A204.1 (cell line): ENCODE measurements around the gene AKT2.
"Not testable (repeated sequence)": the region's sequence is repeated elsewhere in the genome, so short reads cannot be mapped to it uniquely, and the experiment has no call there.

Experiments
- FAIRE-seq: peaks from 2 replicates; lab custom pipeline; 2012; peaks lifted over from hg19 to GRCh38; lab: Jason Lieb, UNC

Gene AKT2

DNA sequence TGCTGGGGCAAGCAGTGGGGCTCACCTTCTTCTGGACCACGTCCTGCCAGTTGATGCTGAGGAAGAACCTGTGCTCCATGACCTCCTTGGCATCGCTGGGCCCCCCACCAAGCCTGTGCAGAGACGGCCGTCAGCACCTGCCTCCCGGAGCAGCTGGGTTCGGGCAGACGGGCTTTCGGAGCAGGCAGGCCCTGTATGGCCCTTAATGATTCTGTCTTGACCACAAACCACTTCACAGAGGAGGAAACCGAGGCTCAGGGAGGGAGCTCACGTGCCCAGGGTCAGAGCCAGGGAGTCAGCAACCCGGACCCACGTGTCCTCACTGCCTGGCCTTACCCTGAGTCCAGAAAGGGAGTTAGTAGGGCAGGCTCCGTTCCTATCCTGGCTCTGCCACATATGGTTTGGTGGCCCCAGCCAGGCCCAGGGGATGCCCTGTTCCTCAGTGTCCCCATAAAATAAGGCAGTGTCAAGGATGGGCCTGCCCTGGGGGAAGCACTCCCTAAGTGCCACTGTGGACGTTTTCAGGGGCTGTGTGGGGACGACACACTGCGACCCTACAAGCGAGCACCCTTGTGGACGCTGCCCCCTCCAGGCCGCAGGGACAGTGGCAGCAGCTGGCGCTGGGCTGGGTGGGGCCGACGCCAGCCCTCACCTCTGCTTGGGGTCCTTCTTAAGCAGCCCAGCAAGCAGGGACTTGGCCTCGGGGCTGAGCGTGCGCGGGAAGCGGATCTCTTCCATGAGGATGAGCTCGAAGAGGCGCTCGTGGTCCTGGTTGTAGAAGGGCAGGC lies 49.7 kb downstream of the AKT2 start:
- FAIRE-seq = no peak

DNA sequence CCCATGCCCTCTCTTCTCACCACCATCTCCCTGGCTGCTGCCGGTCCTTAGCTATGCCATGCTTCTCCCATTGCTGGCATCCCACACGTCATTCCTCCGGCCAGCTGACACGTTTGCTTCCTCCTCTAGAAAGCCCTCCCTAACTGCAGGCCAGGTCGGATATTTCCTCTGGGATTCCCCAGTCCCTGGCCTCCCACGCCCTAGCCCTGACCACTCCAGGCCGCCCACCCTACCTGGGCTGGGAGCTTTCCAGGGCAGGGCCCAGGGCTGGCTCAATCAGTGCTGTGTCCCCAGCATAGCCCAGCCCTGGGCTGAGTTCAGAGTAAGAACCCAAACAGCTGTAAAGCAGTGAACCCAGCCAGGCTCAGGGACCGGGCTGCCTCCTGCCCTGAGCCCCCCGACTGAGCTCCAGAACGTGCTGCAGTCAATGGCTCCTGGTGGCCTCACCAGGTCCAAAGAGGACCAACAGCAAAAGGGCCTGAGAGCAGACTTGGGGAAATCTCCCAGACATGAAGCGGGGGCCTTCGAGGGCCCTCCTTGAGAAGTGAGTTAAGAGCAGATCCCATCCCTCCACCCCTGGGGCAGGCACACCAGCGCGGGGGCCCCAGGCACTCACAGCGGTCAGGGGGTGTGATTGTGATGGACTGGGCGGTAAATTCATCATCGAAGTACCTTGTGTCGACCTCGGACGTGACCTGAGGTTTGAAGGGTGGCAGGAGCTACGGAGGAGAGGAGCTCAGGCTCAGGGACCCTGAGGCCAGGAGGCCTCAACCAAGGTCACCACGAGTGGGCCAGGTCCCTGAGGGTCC lies 50.5 kb downstream of the AKT2 start:
- FAIRE-seq = no peak

DNA sequence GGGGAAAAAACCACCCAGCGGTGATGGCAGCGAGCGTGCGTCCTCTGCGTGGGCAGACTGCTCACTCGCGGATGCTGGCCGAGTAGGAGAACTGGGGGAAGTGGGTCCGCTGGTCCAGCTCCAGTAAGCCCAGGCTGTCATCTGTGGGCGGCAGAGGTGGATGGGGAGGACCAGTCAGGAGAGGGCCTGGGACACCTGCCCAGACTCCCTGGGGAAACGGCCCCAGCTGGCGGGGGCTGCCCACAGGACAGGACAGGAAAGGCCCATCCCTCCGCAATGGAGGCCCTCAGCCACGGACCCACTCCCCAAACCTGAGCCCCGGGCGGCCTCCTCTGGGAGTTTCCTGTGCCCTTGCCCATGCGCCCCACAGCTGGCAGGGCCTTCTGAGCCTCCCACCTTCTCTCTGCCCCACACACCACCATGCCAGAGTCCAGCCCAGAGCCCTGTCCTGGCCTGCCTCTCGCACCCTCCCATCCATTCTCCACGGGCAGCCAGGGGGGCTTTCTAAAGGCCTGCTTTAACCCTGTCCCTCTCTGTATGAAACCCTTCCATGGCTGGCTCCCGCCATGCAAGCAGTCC lies 51.2 kb downstream of the AKT2 start:
- FAIRE-seq = no peak

DNA sequence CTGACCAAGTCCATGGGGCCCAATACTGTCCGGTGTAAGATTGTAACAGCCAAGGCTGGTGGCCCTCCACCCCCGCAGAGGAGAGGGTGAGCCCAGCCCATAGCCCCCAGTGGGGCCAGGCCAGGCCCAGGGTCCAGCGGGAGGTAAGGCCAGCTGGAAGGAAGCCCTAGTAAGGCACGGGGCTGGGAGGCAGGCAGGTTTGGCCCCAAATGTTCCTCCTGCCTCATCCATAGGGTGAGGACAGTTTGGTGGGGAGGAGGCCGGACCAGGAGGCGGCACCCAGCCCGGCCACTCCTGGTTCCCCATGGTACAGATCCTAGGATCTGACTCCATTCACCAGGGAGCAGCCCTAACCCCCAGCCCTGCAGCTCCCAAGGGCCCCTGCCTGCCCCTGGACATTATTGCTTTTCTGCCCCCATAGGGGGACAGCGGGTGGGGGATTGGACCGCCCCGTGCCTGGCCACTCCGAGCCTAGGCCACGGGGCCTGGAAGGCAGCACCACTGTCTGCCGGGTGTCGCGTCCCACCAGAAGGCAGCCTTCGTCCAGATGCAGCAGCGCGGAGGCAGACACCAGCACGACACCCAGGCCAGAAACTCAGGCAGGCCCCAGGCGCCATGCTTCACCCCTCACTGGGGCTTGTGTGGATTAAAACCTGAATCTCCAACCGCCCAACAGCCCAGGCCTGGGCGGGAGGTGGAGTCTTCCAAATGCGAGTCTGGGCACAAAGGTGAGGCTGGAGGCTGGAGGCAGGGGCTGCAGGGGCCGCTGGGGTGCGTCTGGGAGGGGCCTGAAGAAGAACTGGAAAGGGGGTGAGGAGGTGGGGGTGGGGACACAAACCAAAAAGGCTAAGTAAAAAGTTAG lies 52.0 kb downstream of the AKT2 start:
- FAIRE-seq = no peak

DNA sequence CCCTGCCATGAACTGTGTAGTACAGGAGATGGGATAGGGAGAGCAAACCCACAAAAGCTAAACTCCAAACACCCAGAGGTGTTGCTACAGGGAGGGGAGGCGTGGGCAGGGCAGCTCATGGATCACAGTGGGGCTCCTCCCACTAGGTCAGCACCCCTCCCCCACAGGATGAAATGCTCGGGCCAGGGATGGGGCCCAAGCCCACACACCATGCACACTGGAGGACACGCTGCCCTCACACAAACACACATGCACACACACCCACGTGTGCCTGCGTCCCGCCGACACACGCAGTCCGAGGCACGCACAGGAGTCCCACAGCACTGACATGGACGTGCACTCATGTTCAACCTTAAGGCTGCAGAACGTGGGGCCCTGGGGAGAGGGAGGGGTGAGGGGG lies 52.7 kb downstream of the AKT2 start:
- FAIRE-seq = no peak

DNA sequence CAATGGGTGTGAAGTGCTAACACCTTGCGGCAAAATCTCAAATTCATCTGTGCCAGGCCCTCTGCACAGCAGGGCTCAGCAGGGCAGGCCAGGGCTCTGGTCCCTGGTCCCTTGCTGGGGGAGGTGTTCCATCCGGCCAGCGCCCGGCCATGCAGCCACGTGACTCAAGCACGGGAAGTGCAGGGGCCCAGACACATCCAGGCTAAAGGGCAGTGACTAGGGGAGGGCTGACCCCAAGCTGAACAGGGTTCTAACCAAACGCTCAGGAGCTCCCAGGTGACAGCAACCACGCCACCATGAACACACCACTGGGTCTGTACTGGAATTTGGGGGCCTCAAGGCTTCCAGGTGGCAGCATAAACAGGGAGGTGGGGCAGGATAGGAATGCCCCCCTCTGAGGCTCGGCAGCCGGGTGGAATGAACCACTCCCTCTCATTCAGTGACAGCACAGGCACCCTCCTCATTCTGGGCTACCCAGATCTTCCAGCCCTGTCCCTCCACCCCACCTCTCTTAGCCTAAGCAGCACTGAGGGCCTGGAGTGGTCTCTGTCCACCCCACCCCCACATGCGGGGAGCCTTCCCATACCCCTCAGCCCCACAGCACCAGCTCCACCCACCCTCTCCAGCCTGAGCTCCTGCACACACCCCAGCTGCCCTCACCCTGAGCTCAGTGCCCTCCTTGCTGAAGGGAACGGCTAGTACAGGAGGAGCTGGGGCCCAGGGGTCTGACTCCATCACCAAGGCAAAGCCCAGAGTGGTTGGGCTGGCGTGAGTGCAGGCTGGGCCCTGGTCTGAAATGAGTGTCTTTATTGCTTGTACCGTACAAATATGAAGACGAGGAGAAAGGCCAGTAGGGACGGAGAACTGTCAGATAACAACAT lies 53.4 kb downstream of the AKT2 start:
- FAIRE-seq = no peak

DNA sequence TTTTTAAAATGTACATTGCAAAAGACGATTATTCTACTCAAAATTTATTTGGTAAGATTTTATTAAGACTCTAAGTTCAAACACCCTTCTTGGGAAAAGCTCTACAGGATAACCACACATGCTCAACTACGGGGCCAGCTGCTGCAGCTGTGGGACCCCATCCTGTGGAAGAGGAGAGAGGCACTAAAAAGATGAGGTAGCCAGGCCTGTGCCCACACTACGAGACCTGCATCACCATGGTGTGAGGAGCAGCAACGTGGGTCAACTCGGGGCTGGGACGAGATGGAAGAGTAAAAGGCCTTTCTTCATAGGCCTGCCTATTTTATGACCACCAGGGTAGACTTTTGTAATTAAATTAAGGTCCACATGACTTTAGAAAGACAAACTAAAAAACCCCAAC lies 54.1 kb downstream of the AKT2 start:
- FAIRE-seq = no peak

DNA sequence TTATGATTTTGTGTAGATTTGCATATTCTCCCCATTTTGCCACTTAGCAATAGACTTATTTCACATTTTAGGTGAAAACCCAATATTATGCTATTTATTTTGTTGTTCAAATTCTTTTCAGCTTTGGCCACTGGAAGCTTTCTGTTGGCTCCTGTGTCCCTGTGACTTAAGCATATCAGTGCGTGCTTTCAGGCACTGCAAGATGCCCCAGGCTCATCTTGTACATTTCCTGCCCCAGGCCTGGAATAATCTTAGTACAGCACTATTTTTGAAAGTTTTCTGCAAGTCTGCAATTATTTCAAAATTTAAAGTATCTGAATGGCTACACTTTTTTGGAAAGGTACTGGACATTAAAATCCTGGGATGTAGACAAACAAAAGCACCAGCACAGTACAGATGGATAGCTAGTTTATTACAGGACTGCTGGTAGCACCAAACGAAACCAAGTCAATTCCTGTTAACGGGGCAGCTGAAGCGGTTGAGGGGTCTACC lies 55.2 kb downstream of the AKT2 start:
- no peak for FAIRE-seq

DNA sequence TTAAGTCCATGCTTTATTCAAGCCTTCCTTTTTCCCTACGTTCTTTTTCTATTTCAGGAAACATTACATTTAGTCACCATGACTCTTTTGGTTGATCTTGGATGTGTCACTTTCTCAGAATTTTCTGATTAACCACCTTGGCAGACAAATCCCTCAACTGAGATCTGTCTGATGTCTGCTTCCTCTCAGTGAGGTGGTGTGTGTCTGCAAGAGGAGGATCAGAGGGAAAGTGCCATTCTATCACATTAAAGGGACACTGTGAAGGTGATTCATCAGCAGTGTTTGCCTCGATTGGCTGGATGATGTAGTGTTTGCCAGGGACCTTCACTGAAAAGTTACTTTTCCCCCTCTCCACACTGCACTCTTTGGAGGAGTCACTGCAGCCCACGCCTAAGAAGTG lies 55.7 kb downstream of the AKT2 start:
- FAIRE-seq = no peak

DNA sequence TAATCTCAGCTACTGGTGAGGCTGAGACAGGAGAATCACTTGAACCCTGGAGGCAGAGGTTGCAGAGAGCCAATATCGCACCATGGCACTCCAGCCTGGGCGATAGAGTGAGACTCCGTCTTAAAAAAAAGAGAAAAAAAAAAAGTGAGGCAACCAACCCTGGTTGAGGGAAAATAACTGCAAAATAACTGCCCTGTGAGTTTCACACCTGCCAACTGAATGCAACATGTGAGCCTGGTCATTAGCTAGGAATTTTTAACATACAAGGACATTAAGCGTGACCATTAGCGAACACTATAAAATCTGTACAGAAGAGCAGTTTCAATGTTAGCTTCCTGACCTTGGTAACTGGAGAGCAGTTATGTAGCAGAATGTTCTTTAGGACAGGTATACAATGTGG lies 56.3 kb downstream of the AKT2 start:
- FAIRE-seq = no peak

DNA sequence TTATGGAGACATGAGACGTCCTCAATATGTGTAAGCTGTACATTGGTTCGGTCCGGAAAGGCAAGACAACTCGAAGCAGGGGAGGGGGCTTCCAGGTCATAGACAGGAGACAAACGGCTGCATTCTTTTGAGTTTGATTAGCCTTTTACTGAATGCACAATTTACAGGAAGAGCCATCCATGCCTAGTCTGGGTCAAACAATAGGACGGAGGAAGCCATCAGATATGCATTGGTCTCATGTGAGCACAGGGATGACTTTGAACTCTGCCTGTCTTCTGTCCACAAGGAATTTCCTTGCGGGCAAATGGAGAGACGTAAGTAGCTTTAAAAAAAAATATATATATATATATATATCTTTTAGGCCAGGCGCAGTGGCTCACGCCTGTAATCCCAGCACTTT lies 56.8 kb downstream of the AKT2 start:
- FAIRE-seq = no peak

DNA sequence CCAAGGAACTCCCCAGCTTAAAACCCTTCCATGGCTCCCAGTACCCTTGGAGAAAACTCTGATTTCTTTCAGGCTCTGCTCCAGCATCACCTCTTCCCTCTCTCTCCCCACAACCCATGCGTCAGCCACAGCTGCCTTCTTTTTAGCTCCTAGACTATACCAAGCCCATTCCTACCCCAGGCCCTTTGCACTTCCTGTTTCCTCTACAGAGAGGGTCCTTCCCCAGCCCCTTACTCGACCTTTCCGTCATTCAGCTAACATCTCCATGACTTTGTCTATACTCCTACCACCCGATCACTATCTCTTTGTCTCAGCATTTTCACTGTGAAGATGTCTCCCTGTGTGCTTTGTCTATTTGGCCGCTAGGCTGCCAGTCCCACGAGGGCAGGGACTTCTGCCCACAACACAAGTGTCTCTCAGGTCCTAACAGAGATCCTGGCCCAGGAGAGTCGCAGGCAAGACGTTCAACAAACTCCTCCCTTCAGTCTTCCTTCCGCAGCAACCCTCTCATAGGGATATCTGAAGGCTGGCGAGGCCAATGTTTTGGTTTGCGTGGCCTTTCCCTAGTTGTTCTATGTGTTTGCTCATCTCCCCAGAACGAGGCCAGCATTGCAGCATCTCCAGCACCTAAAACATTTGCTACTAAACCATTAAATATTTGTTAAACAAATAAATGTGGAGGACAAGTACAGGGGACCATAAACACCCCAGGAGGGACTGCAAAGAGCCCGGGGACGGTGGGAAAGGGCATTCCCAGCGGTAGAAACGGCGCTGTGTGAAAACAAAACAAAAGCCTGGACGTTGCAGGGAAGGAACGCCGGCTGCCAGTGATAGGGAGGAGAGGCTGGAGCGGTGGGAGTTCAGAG lies 59.5 kb downstream of the AKT2 start:
- FAIRE-seq = no peak

DNA sequence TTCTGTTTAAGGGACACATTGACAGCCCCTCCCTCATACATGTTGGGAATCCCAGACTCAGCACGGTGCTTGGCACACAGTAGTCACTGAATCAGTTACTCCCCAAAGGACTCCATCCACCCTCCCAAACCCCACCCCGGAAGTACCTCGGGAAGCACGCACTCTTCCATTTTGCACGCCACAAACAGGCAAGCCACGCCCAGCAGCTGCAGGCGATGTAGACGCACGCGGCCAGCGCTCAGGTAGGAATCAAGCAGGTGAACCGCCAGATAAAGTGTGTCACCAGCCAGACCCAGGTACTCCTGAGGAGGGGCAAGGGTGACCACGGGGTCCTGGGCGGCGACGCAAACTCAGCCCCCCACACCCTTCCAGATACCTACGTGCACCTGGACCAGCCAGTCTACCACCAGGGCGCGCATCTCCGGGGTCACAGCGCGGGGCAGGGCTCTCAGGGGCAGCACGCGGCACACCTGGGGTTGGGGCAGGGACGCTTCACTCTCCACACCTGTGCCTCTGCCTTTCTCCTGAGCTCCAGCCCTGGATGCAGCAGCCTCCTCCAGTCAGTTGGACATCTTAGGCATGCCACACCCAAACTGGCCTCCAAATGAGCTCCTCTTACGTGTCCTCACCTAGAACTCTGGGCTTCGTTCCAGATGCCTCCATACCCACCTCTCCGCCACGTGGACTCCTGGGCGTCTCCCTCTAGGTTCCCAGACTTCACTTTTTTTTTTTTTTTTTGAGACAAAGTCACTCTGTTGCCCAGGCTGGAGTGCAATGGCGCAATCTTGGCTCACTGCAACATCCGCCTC lies 60.6 kb downstream of the AKT2 start:
- FAIRE-seq = no peak

DNA sequence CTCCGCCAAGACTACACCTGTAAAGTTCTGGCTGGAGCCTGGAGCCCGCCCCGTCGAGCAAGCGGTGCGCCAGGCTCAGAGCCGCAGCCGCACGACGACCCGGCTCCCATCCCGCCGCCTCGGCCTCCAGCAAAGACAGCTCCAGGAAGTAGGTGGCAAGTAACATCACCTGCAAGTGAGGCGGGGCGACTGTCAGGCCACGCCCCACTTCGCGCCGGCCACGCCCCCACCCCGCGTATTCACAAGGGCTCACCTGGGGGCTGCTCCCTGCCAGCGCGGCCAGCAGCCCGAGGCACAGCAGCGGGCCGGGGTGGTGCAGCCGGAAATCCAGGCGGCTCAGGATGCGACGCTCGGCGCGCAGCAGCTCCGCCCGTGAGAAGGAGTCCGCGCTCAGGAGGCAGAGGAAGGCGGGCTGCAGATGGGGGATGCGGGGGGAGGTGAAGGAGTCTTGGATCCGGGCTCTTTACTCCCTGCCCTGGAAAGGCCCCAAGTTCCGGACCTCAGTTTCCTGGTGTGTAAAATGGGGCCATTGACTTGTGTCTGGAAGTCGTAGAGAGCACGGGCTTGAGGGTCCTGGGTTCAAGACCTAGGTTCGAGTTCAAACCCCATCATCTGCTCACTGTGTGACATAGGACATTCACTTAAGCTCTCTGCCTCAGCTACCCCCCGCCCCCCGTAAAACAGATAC lies 61.9 kb downstream of the AKT2 start:
- no peak for FAIRE-seq

DNA sequence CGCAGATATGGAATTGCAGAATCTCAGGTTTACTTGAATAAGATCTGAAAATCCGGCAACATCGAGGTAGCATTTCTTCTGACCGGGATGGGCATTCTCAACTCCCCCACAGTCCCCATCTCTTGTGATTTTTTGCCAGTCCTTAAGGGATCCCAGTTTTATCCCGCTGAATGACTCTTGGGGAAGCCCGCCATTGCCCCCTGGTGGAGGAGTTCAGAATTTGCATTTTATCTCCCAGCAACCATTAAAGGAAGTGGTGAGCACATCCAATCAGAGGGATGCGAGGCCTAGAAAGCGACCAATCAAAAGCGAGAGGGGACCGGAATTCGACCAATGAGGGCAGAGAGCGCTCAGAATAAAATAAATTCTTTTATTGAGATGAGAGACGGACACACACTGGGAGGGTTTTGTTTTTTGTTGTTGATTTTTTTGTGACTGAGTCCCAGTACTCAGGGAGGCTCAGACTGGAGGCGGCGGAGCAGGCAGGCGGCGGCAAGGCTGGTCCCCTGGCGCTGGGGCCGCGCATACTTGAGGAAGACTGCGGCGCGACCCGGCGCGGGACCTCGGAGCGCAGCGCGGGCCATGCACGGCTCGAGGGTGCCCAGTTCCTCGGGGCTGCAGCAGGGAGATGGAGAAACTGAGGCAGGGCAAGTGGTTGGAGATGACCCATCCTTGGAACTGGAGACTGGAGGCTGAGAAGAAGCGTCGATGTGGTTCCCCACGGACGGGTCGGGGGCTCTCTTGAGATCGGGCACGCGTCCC lies 63.1 kb downstream of the AKT2 start:
- FAIRE-seq = peak; percentile 96

DNA sequence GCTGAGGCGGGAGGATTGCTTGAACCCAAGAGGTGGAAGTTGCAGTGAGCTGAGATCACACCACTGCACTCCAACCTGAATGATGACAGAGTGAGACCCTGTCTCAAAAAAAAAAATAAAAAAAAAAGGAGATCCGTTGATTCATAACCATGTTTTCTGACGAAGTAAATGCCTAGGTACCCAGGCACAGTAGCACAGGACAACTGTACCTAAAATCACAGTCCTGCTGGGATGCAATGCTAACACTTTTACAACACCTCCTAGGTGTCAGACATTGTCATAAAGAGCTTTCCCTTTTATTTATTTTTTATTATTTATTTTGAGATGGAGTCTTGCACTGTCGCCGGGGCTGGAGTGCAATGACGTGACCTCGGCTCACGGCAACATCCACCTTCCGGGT lies 64.5 kb downstream of the AKT2 start:
- FAIRE-seq = no peak

DNA sequence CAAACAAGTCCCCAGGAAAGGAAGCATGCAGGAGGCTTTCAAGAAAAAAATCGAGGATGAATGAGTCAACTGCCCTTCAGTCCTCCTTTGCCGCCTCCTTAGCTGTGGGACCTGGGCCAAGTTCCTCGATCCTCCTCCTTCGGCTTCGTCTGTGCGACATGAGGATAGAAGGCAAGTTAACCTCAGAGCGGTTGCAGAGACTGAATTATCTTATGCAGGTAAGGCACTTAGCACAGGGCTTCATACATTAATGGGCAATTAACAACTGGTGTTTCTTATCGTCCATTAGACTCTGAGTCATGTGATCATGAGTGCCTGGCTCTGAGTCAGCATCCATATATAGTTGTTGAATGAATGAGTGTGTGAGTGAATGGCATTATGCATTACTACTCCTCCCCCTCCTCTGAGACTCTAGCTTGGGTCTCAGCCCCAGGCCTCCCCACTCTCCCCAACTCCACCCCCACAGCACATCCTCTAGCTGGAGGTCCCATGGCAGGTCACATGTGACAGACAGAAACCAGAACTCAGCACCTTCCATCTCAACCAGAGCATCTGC lies 65.3 kb downstream of the AKT2 start:
- FAIRE-seq = no peak

DNA sequence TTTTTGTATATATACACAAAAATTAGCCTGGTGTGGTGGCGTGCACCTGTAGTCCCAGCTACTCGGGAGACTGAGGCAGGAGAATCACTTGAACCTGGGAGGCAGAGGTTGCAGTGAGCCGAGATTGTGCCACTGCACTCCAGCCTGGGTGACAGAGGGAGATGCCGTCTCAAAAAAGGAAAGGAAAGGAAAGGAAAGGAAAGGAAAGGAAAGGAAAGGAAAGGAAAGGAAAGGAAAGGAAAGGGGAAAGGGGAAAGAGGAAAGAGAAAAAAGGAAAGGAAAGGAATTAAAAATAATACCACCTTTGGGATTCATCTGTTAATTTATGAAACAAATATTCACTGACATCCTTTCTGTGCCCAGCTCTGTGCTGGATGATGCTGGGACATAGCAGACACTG lies 66.1 kb downstream of the AKT2 start:
- FAIRE-seq = not testable (repeated sequence)
